ENCODE data around the gene KNDC1. TPM values are rescaled to one million over a fixed set of nuclear protein-coding genes. Genes with fewer than 3 reads are reported as not detected.

KNDC1 gene
- polyA plus RNA-seq, 1 donor from 2014 or later = 4.3 TPM

- Histone ChIP-seq H3K9ac (ENCODE audit: low read length) (no peak overlapping the region), H2AFZ (ENCODE audit: low read depth, low read length) (no peak overlapping the region), H3K9me2 (ENCODE audit: insufficient read depth, low read length) (no peaks in the 10 kb centered on the region), H3K36me3 (ENCODE audit: insufficient read depth, low read length) (no peaks in the 10 kb centered on the region), H3K79me2 (replicated peaks; ENCODE audit: insufficient read depth, low read length) (no peaks in the 10 kb centered on the region), H3K4me3 (ENCODE audit: low read length) (no peak overlapping the region), H3K27me3 (ENCODE audit: insufficient read depth, low read depth, low read length) (no peaks in the 10 kb centered on the region), H4K20me1 (ENCODE audit: insufficient read depth) (no peaks in the 10 kb centered on the region), H3K9me3 (ENCODE audit: low read length) (peaks cover 13% of the 10 kb centered on the region), H3K27ac (ENCODE audit: low read length) (no peak overlapping the region), H3K4me2 (ENCODE audit: low read length) (no peak overlapping the region), H3F3A (ENCODE audit: insufficient read depth, low read length, poor library complexity, severe bottlenecking) (no peaks in the 10 kb centered on the region)
- no peak for TF ChIP-seq EZH2 (IDR thresholded peaks at IDR 0.05; ENCODE audit: borderline replicate concordance, insufficient read depth, low read length, poor library complexity, severe bottlenecking)
These were observed 42.9 kb upstream of the KNDC1 start for GRCh38 chr10:133117036-133117687.

- Histone ChIP-seq H3K4me2 (ENCODE audit: low read length) (no peak overlapping the region), H3K79me2 (replicated peaks; ENCODE audit: insufficient read depth, low read length) (no peaks in the 10 kb centered on the region), H3K9ac (ENCODE audit: low read length) (no peak overlapping the region), H4K20me1 (ENCODE audit: insufficient read depth) (no peaks in the 10 kb centered on the region), H3F3A (ENCODE audit: insufficient read depth, low read length, poor library complexity, severe bottlenecking) (no peaks in the 10 kb centered on the region), H3K36me3 (ENCODE audit: insufficient read depth, low read length) (no peaks in the 10 kb centered on the region), H3K9me2 (ENCODE audit: insufficient read depth, low read length) (no peaks in the 10 kb centered on the region), H3K27ac (ENCODE audit: low read length) (no peak overlapping the region), H2AFZ (ENCODE audit: low read depth, low read length) (no peak overlapping the region), H3K9me3 (ENCODE audit: low read length) (peaks cover 13% of the 10 kb centered on the region), H3K4me3 (ENCODE audit: low read length) (no peak overlapping the region), H3K27me3 (ENCODE audit: insufficient read depth, low read depth, low read length) (no peaks in the 10 kb centered on the region)
- TF ChIP-seq RAD21 (conservative IDR thresholded peaks at IDR 0.05) (no peak), MXI1 (conservative IDR thresholded peaks at IDR 0.05; ENCODE audit: poor library complexity, severe bottlenecking) (no peak), EZH2 (IDR thresholded peaks at IDR 0.05; ENCODE audit: borderline replicate concordance, insufficient read depth, low read length, poor library complexity, severe bottlenecking) (no peak), CTCF (IDR thresholded peaks at IDR 0.05; ENCODE audit: poor library complexity, severe bottlenecking) (no peak), TAF1 (IDR thresholded peaks at IDR 0.05; ENCODE audit: low read depth) (no peak), POLR2AphosphoS5 (IDR thresholded peaks at IDR 0.05) (no peak), SMC3 (conservative IDR thresholded peaks at IDR 0.05; ENCODE audit: poor library complexity) (no peak), REST (IDR thresholded peaks at IDR 0.05; ENCODE audit: borderline replicate concordance) (no peak), EP300 (conservative IDR thresholded peaks at IDR 0.05; ENCODE audit: poor library complexity, severe bottlenecking) (no peak)
These were observed 42.3 kb upstream of the KNDC1 start for GRCh38 chr10:133117688-133118071.
